Purkinje cell (primary cell): ENCODE measurements around the gene MESD. TPM values are rescaled to one million over a fixed set of nuclear protein-coding genes. Genes with fewer than 3 reads are reported as not detected.

Experiments
- polyA plus RNA-seq: library from polyadenylated mRNA; unstranded; fragments of >200 nt; fragmentation: Nextera tagmentation; gene quantifications from 2 replicates; pipeline ENCODE4 v1.2.1, GENCODE V29; 2014

The MESD gene
- polyA plus RNA-seq = 33.5 and 35.8 TPM in 2 replicates

GRCh38 chr15:80989518-80990478 lies at the start of gene MESD:
TSS of gene MESD (minus strand) at chr15:80989819. CDS start at chr15:80989791, 28 bp downstream.

DNA sequence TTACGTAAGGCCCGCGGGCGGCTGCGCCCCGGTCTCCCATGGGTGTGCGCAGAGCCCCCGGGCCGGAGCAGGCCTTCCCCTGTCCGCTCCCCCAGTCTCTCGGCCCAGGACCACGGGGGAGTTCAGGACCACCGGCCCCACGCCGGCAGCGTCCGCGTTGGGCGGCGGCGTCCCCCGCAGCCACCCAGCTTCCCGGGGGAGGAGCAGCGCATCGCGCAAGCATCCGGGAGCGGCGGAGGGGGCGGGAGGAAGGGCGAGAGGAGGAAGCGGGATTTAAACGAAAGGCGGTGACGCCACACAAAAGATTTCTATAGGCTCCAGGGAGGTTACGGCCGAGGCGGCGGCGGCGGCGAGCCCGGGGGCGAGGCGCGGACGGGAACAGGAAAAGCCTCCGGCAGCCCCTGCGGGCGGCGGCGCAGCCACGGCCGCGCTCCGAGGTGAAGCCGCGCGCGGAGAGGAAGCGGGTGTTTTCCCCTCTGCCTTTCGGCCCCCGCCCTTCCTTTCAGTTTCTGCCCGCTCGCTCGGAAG lies 11.1 kb upstream of the MESD start, which contains the start of gene TLNRD1:
TLNRD1 (plus strand) TSS at position 300 of the 528 bp plus-strand sequence. CDS start 1,349 bp downstream, outside the sequence.

Other genes with a start within 250 kb of the MESD start
- 0.24 and 2.6 TPM in 2 replicates for gene CEMIP, start 210.4 kb downstream of the MESD start, polyA plus RNA-seq
- gene TLNRD1, start 11.1 kb upstream of the MESD start, polyA plus RNA-seq = 13.9 and 16.2 TPM in 2 replicates
- gene CFAP161, start 144.5 kb upstream of the MESD start, polyA plus RNA-seq = 0.50 TPM in 1 of 2 replicates, not detected in the other
- gene IL16, start 207.1 kb upstream of the MESD start, polyA plus RNA-seq = 0.43 and 1.5 TPM in 2 replicates